Kasumi-1 (cell line): ENCODE data around the gene CHAF1A.

Source experiments
- DNase-seq, 2 experiments: peaks; one replicate each; lab custom pipeline; 2025; lab: John Stamatoyannopoulos, UW

Gene CHAF1A

GRCh38 chr19:4402171-4403004 lies at the start of gene CHAF1A:
Gene CHAF1A (plus strand): TSS chr19:4402640. CDS start chr19:4402763, 123 bp downstream.
- peak; percentile 100 for DNase-seq

- DNase-seq: peak; percentile 59 to 65
Observed at GRCh38 chr19:4352701-4353121, 49.7 kb upstream of the CHAF1A start.

GRCh38 chr19:4354282-4354681 lies 48.2 kb upstream of the CHAF1A start:
- DNase-seq: no peak

- DNase-seq: no peak
Observed at GRCh38 chr19:4354897-4355296, 47.5 kb upstream of the CHAF1A start.

GRCh38 chr19:4357095-4357797 lies 45.2 kb upstream of the CHAF1A start:
- DNase-seq: no peak

GRCh38 chr19:4357921-4358326 lies 44.5 kb upstream of the CHAF1A start:
- DNase-seq: no peak

GRCh38 chr19:4358709-4359626 lies 43.5 kb upstream of the CHAF1A start:
- no peak for DNase-seq

GRCh38 chr19:4359627-4360000 lies 42.8 kb upstream of the CHAF1A start:
- DNase-seq: no peak

- DNase-seq: no peak
Observed at GRCh38 chr19:4360081-4360569, 42.3 kb upstream of the CHAF1A start.

- DNase-seq: no peak
Observed at GRCh38 chr19:4360641-4361151, 41.7 kb upstream of the CHAF1A start.

- no peak for DNase-seq
Observed at GRCh38 chr19:4361152-4362046, 41.0 kb upstream of the CHAF1A start.

GRCh38 chr19:4362101-4362828 lies 40.2 kb upstream of the CHAF1A start:
- no peak for DNase-seq

GRCh38 chr19:4362831-4363545 lies 39.5 kb upstream of the CHAF1A start:
- no peak for DNase-seq

- no peak for DNase-seq
Observed at GRCh38 chr19:4363571-4364304, 38.7 kb upstream of the CHAF1A start.

- DNase-seq: no peak
Observed at GRCh38 chr19:4365341-4365740, 37.1 kb upstream of the CHAF1A start.

GRCh38 chr19:4365791-4366665 lies 36.4 kb upstream of the CHAF1A start:
- no peak for DNase-seq

GRCh38 chr19:4366666-4367335 lies 35.6 kb upstream of the CHAF1A start:
- no peak for DNase-seq
